ENCODE data around the gene PNPLA1.
A peak's percentile ranks its signal among the peaks of the same experiment; 100 is the strongest.

The PNPLA1 gene, protein sequence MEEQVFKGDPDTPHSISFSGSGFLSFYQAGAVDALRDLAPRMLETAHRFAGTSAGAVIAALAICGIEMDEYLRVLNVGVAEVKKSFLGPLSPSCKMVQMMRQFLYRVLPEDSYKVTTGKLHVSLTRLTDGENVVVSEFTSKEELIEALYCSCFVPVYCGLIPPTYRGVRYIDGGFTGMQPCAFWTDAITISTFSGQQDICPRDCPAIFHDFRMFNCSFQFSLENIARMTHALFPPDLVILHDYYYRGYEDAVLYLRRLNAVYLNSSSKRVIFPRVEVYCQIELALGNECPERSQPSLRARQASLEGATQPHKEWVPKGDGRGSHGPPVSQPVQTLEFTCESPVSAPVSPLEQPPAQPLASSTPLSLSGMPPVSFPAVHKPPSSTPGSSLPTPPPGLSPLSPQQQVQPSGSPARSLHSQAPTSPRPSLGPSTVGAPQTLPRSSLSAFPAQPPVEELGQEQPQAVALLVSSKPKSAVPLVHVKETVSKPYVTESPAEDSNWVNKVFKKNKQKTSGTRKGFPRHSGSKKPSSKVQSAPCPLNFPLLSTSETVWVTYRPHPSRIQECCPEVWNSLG

DNA sequence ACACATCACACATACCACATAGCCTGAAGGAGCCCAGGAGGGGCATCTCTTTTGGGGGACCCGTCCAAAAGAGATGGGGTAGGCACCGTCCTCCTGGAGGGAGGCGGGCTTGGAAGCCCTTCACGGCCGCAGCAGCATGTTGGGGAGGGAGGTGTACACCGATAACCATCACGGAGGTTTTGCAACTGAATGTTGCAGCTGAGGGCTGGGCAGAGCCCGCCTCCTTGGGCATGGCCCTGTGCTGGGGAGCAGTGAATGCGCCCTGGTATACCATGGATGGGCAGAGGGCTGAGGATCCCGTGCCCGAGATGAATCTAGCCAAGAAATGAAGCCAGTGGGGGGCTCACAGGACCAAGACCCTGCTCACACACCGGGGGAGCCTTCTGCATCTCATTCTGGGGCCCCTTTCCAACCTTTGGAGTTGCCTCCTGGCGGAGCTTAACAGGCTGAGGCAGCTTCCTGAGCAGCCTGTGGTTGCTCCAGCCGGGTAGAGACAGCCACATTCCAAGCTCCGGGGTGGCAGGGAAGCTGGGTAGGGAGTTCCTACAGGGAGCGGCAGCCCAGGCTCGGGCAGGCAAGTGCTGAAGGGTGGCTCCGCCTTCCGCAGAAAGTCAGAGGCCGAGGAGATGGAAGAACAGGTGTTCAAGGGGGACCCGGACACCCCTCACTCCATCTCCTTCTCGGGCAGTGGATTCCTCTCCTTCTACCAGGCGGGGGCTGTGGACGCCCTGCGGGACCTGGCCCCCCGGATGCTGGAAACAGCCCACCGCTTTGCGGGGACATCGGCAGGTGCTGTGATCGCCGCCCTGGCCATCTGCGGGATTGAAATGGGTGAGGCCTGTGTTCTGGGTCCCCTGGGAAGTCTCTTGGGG is at the start of gene PNPLA1:
TSS of gene PNPLA1 (plus strand) at position 227 of the 872 bp plus-strand sequence. CDS start at position 627, 400 bp downstream.
- no peak for DNase-seq

DNA sequence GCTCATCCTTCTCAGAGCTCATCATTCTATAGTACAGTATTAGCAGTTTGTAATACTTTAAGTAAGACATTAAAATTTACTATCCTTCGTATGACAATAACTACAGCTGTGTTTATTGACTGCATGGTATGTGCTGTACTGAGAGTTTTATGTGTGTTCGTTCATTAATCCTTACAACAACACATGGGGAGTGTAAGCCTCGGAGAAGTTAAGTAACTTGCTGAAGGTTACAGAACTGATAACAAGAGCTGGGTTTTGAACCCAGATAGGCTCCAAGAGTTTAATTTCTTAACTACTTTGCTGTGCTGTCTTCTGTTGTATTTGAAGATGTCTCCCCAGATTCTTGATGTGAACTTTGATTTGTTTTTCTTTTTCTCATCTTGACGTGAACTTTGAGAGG is 49.6 kb upstream of the PNPLA1 start:
- no peak for DNase-seq

DNA sequence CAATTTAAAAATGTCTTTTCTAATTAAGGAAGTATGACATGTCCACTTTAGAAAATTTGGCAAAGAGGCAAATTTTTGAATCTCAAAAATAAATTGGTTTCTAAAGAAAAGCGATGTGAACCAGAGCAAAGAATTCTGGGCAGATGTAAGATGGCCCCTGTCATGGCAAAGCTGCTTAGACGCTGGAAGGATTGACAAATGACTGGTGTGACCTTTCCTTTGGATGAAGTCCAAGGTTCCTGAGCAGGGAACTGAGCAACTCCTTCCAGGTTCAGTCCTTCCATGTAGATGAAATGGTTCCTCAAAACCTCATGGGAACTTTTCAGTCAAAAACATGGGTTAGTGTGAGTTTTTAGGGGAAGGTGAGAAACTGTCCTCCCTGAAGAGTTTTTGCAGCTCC is 48.2 kb upstream of the PNPLA1 start:
- no peak for DNase-seq

- DNase-seq: no peak
These were observed 46.9 kb upstream of the PNPLA1 start for GRCh38 chr6:36222924-36223323.

GRCh38 chr6:36223706-36224105 is 46.2 kb upstream of the PNPLA1 start:
- DNase-seq: peak; percentile 10

GRCh38 chr6:36224918-36225461 is 44.9 kb upstream of the PNPLA1 start:
- no peak for DNase-seq

GRCh38 chr6:36226438-36227047 is 43.3 kb upstream of the PNPLA1 start:
- no peak for DNase-seq

- DNase-seq: no peak
These were observed 42.3 kb upstream of the PNPLA1 start for GRCh38 chr6:36227379-36228228.

DNA sequence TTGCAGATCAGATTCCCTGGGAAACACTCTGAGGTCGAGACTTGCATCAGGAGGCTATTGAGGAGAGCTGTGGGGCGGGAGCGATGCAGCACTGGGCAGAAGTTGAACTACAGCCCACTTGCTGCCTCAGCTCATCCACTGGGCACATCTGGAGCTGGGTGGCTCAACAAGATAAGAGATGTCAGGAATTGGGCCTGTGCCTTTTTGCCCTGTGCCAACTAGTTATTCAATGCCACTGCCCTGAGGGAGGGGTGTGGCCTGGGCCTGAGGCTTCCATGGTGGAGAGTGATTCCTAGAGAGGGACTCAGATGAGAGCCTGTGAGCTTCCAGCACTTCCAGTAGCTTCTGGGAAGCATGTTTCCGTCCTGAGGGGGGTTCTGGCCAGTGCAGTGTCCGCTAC is 40.6 kb upstream of the PNPLA1 start:
- DNase-seq: no peak

- no peak for DNase-seq
These were observed 39.5 kb upstream of the PNPLA1 start for GRCh38 chr6:36230371-36230770.

DNA sequence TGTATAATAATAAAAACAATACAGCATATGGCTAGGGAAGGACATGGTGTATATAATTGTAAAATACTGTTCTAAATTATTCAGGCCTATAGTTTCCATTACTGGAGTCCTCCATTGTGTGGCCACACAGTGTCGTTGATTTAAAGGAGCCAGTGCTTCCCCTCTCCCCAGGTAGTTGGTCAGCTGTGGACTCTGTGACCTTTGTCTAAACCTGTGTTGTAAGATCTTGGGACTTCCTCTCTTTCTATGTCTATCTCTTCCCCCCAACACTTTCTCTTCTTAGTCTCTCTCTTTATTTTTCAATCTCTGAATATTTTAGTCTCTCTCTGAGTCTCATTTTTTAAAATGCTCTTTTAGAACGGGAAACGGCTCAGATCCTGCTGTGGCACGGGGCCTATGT is 37.7 kb upstream of the PNPLA1 start:
- no peak for DNase-seq

DNA sequence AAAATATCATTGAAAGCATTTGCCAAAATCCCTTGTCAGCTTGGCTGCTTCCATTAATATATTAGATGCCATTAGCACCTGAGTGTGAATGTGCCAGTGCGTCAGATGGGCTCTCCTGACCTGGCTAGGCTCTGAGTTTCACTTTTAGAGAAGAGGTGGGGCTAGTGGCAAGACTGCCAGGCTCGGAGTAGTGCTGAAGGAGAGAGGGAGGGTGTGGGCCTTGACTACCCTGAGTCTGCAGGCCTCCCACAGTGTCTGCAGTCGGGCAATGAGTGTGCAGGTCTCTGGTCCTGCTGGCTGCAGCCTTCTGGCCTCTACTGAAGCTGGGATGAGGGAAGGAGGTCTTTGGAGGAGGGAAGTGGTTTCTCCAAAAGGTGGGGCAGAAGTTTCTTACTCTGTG is 34.6 kb upstream of the PNPLA1 start:
- DNase-seq: no peak

GRCh38 chr6:36235862-36236261 is 34.0 kb upstream of the PNPLA1 start:
- no peak for DNase-seq

DNA sequence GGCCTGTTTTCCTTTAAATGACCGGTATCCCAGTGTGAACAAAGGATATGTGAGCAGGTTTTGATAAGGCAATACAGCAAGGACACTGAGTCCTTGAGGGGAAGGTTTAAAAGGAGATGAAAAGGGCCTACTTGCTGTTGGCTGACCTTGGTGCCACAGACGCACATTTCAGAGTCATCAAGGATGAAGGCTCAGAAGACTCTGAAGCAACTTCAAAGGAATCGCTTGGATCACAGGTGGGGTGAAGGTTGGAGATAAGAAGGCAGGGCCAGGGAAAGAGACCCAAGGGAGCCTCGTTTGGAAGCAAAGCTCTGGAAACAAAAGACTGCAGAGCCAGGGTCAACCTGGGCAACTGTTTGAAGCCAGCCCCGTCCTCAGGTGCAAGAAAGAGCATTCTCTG is 30.1 kb upstream of the PNPLA1 start:
- no peak for DNase-seq

- DNase-seq: peak; percentile 32
These were observed 28.1 kb upstream of the PNPLA1 start for GRCh38 chr6:36241728-36242127.

- no peak for DNase-seq
These were observed 27.7 kb upstream of the PNPLA1 start for GRCh38 chr6:36242161-36242560.

- DNase-seq: no peak
These were observed 27.2 kb upstream of the PNPLA1 start for GRCh38 chr6:36242626-36243025.

DNA sequence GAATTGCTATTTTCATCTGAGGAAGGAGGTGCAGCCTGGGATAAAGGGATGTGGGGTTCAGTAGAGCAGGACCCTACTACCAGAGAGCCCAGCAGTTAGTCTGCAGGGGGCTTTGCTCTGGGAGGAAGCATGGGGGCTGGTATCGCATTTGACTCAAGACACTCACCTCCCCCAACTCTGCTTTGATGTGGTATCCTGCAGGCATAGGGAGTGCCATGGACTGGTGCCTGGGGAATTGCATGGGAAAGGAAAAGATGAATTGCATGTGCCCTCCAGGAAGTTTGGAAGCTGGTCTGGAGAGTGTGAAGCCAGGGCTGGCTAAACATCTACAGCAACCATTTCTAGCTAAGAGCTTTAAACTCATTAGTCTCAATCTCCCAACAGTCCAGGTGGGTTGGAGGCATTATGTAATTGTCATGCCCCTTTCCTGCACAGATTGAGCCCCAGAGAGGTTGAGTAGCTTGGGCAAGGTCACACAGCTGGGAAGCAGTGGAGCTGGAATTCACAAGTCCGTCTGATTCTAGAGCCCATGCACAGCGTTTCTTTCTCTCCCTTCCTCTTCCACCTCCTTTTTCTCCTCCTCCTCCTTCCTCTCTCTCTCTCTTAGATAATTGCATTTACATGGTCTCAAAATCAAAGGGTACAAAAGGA is 26.2 kb upstream of the PNPLA1 start:
- no peak for DNase-seq

- DNase-seq: peak; percentile 23
These were observed 25.1 kb upstream of the PNPLA1 start for GRCh38 chr6:36244641-36245280.

GRCh38 chr6:36245572-36246061 is 24.2 kb upstream of the PNPLA1 start:
- no peak for DNase-seq

Data from fibroblast of skin of right quadriceps (primary cell).